GM12878 (cell line): ENCODE measurements around the gene ASB15. TPM values are rescaled to one million over a fixed set of nuclear protein-coding genes. Genes with fewer than 3 reads are reported as not detected.

Source experiments
- ATAC-seq: fragments of 200-7000 bp; cut with Tn5 transposase; 3 replicates; pipeline ENCODE4 v1.9.1; 2020; ENCODE audit warnings: mild to moderate bottlenecking, moderate library complexity
- BruUV-seq: library from RNA; stranded (reverse); fragments of 400-500 nt; replicated peaks from 2 replicates; lab custom pipeline; 2021; lab: Mats Ljungman, UMichigan
- CTCF ChIA-PET: fragments of 300-600 bp; sonication (Branson Sonifier 250); formaldehyde crosslinking; extraction: SDS; loops from one replicate; lab custom pipeline; 2021; ENCODE audit warnings: inconsistent platforms; lab: Yijun Ruan, JAX
- POLR2A ChIA-PET: fragments of 350-600 bp; formaldehyde crosslinking; extraction: SDS; loops from one replicate; lab custom pipeline; 2021; ENCODE audit warnings: inconsistent platforms; lab: Charles Lee
- RAD21 ChIA-PET: fragments of 300-600 bp; sonication (Branson Sonifier 250); formaldehyde crosslinking; loops from one replicate; lab custom pipeline; 2023; ENCODE audit warnings: antibody characterized with exemption; ENCODE audit not compliant: unreplicated experiment; lab: Charles Lee
- SMC1A ChIA-PET: fragments of 300-600 bp; sonication (Branson Sonifier 250); formaldehyde crosslinking; loops from one replicate; lab custom pipeline; 2023; ENCODE audit not compliant: unreplicated experiment, uncharacterized antibody; lab: Charles Lee
- DNase-seq: peaks from one replicate; pipeline ENCODE4 v3.0.0-alpha.2; 2011; ENCODE audit warnings: low read depth, low spot score
- FAIRE-seq: peaks from 3 replicates; lab custom pipeline; 2011; peaks lifted over from hg19 to GRCh38; lab: Jason Lieb, UNC
- H2AFZ ChIP-seq: 2 replicates; pipeline ENCODE4 v1.6.0; 2011; ENCODE audit warnings: low read depth, low read length, control low read depth; ENCODE audit not compliant: control insufficient read depth
- H3K27ac ChIP-seq: 2 replicates; pipeline ENCODE4 v1.5.1; 2011; ENCODE audit warnings: control low read depth; ENCODE audit not compliant: control insufficient read depth, insufficient read depth
- H3K27me3 ChIP-seq, 2 experiments: replicated peaks in 1 of 2; 2 replicates each; pipeline versions ENCODE4 v1.6.0 to v1.6.1; 2011; ENCODE audit warnings: low read length in 1 of 2; ENCODE audit not compliant: control insufficient read depth in 2 of 2, insufficient read depth in 2 of 2
- H3K36me3 ChIP-seq, 2 experiments: 2 replicates each; pipeline ENCODE4 v1.5.1; 2011; ENCODE audit warnings: low read length in 1 of 2; ENCODE audit not compliant: control insufficient read depth in 2 of 2, insufficient read depth in 2 of 2
- H3K4me1 ChIP-seq: 2 replicates; pipeline ENCODE4 v1.6.1; 2011; ENCODE audit warnings: mild to moderate bottlenecking, low read length, moderate library complexity, mixed read lengths; ENCODE audit not compliant: control insufficient read depth, insufficient read depth
- H3K4me2 ChIP-seq: 2 replicates; pipeline ENCODE4 v1.6.0; 2011; ENCODE audit warnings: control low read depth; ENCODE audit not compliant: control insufficient read depth, insufficient read depth
- H3K4me3 ChIP-seq: fragments of 200-600 bp; sonication (generic); 2 replicates; pipeline ENCODE4 v1.5.1; 2016
- H3K79me2 ChIP-seq: 2 replicates; pipeline ENCODE4 v1.6.0; 2011; ENCODE audit warnings: low read length; ENCODE audit not compliant: control insufficient read depth, insufficient read depth
- H3K9ac ChIP-seq: 2 replicates; pipeline ENCODE4 v1.8.0; 2011; ENCODE audit warnings: low read length, control low read depth, mixed read lengths; ENCODE audit not compliant: control insufficient read depth, insufficient read depth
- H3K9me3 ChIP-seq: replicated peaks from 3 replicates; pipeline ENCODE4 v1.5.1; 2011; ENCODE audit warnings: mild to moderate bottlenecking, low read length; ENCODE audit not compliant: control insufficient read depth, insufficient read depth
- H4K20me1 ChIP-seq: 2 replicates; pipeline ENCODE4 v1.6.0; 2011; ENCODE audit not compliant: control insufficient read depth, insufficient read depth
- CBFB ChIP-seq: IDR thresholded peaks from 2 replicates; pipeline ENCODE4 v1.6.1; 2016; ENCODE audit warnings: antibody characterized with exemption, low read depth
- CREB1 ChIP-seq: IDR thresholded peaks from 2 replicates; pipeline ENCODE4 v1.6.1; 2012; ENCODE audit warnings: low read depth, mild to moderate bottlenecking, inconsistent platforms
- DPF2 ChIP-seq: fragments of 450-650 bp; IDR thresholded peaks from 2 replicates; pipeline ENCODE4 v1.6.1; 2017; ENCODE audit warnings: mild to moderate bottlenecking
- EZH2 ChIP-seq: IDR thresholded peaks from 2 replicates; pipeline ENCODE4 v1.6.1; 2012; ENCODE audit warnings: low read depth, mild to moderate bottlenecking, control low read depth, inconsistent platforms, low read length, borderline replicate concordance; ENCODE audit not compliant: control insufficient read depth
- HCFC1 ChIP-seq: fragments of 150-350 bp; IDR thresholded peaks from 2 replicates; pipeline ENCODE4 v1.6.1; 2014; ENCODE audit warnings: low read length
- KLF5 ChIP-seq: fragments of 450-650 bp; IDR thresholded peaks from 2 replicates; pipeline ENCODE4 v1.6.1; 2014; ENCODE audit warnings: mild to moderate bottlenecking; ENCODE audit not compliant: partially characterized antibody
- LARP7 ChIP-seq: fragments of 450-650 bp; IDR thresholded peaks from 2 replicates; pipeline ENCODE4 v1.6.1; 2017; ENCODE audit warnings: mild to moderate bottlenecking
- MYC ChIP-seq: IDR thresholded peaks from 2 replicates; pipeline ENCODE4 v1.6.1; 2011; ENCODE audit warnings: mild to moderate bottlenecking, low read length, moderate library complexity, inconsistent platforms; ENCODE audit not compliant: insufficient read depth, insufficient replicate concordance, insufficient read length, severe bottlenecking
- NR2C2 ChIP-seq: IDR thresholded peaks from 2 replicates; pipeline ENCODE4 v1.6.1; 2011; ENCODE audit warnings: borderline replicate concordance, low read depth; ENCODE audit not compliant: control insufficient read depth, insufficient read length
- SMAD5 ChIP-seq: IDR thresholded peaks from 2 replicates; pipeline ENCODE4 v1.6.1; 2016; ENCODE audit warnings: antibody characterized with exemption, low read depth
- SREBF2 ChIP-seq: IDR thresholded peaks from 2 replicates; pipeline ENCODE4 v1.6.1; 2012; ENCODE audit warnings: mild to moderate bottlenecking, low read length
- STAT3 ChIP-seq: IDR thresholded peaks from 2 replicates; pipeline ENCODE4 v1.6.1; 2011; ENCODE audit warnings: low read depth, low read length, improper control_type of control experiment
- WGBS: methylation state at CpG from one replicate; pipeline ENCODE4 v1.1.6; 2016; ENCODE audit warnings: low lambda C conversion rate; ENCODE audit not compliant: insufficient replicate concordance, insufficient coverage; ENCODE audit errors: missing lambda C conversion rate; 5-methylcytosine and 5-hydroxymethylcytosine counted together
- in situ Hi-C: fragments of 300-500 bp; cut with MboI; formaldehyde crosslinking; loops from 9 replicates; pipeline ENCODE4 v1.14.3; 2018; ENCODE audit warnings: mixed read lengths
- intact Hi-C: fragments of 100-400 bp; cut with micrococcal nuclease; formaldehyde crosslinking; loops from one replicate; pipeline ENCODE4 v1.14.2; 2022; ENCODE audit not compliant: unreplicated experiment
- polyA plus RNA-seq, 11 experiments: library from polyadenylated mRNA; depleted of rRNA in 4 of 11; unstranded in 6 of 11; stranded (reverse) in 5 of 11; fragments of >200 nt; fragmentation: Nextera tagmentation in 4 of 11; fragmentation: Illumina TruSeq in 1 of 11; extraction: Ambion mirVana in 4 of 11; extraction: Trizol in 1 of 11; gene quantifications; 1 replicate in 1 of 11; 2 replicates in 10 of 11; pipeline versions ENCODE4 v1.2.1 to v1.2.3, GENCODE V29; 2011 to 2016; ENCODE audit warnings: inconsistent platforms in 2 of 11, missing spikeins in 2 of 11, low read depth in 1 of 11
- total RNA-seq, 4 experiments: library from RNA; depleted of rRNA in 3 of 4; stranded (reverse); fragments of >200 nt in 3 of 4; fragmentation: Illumina TruSeq in 1 of 4; extraction: Trizol in 1 of 4; gene quantifications; 2 replicates each; pipeline versions ENCODE4 v1.2.1 to v1.2.3, GENCODE V29; 2013 to 2021
- TF ChIP-seq, protein P1 (sequence below): fragments of 450-650 bp; IDR thresholded peaks from 2 replicates; pipeline ENCODE4 v1.6.1; 2017; ENCODE audit warnings: mild to moderate bottlenecking

Gene ASB15
- total and polyA plus RNA-seq, 10 of the 15 experiments (the other 5 are each of a cell fraction or from before 2014, with no cell fraction given), result not detected

- TF ChIP-seq MYC (no peak), SREBF2 (no peak), STAT3 (no peak), CREB1 (no peak), SMAD5 (no peak), LARP7 (no peak), CBFB (no peak), KLF5 (no peak), NR2C2 (no peak), EZH2 (no peak), HCFC1 (no peak), DPF2 (no peak)
- TF ChIP-seq, protein P1, sequence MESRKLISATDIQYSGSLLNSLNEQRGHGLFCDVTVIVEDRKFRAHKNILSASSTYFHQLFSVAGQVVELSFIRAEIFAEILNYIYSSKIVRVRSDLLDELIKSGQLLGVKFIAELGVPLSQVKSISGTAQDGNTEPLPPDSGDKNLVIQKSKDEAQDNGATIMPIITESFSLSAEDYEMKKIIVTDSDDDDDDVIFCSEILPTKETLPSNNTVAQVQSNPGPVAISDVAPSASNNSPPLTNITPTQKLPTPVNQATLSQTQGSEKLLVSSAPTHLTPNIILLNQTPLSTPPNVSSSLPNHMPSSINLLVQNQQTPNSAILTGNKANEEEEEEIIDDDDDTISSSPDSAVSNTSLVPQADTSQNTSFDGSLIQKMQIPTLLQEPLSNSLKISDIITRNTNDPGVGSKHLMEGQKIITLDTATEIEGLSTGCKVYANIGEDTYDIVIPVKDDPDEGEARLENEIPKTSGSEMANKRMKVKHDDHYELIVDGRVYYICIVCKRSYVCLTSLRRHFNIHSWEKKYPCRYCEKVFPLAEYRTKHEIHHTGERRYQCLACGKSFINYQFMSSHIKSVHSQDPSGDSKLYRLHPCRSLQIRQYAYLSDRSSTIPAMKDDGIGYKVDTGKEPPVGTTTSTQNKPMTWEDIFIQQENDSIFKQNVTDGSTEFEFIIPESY, result no peak
- H3K4me3 ChIP-seq, result no peak overlapping the region
- H3K27ac ChIP-seq, result no peak overlapping the region
- no peaks in the 10 kb centered on the region for H3K4me1 ChIP-seq
- ATAC-seq (no peak), FAIRE-seq (no peak), DNase-seq (no peak)
- no peak overlapping the region for H3K9ac ChIP-seq
- H3K36me3 ChIP-seq, result no peaks in the 10 kb centered on the region
- no peaks in the 10 kb centered on the region for H4K20me1 ChIP-seq
- no peaks in the 10 kb centered on the region for H3K27me3 ChIP-seq
- H3K9me3 ChIP-seq, result no peaks in the 10 kb centered on the region
- POLR2A ChIA-PET, result no interaction called here
- RAD21 ChIA-PET, result no interaction called here
- SMC1A ChIA-PET, result no interaction called here
- H2AFZ ChIP-seq, result no peak overlapping the region
- WGBS, result 70% methylated on average over 5 of the region's 5 CpGs
- intact Hi-C loops, result no loop called here
- H3K79me2 ChIP-seq, result no peaks in the 10 kb centered on the region
- in situ Hi-C loops, result no loop called here
- CTCF ChIA-PET, result interaction anchor here (1.4 kb wide), 1 partner anchor 134 kb away, joined by 5 read pairs; no protein-coding TSS in a partner anchor
- no peak overlapping the region for H3K4me2 ChIP-seq
- BruUV-seq, result no TSS peak
These were observed 27.2 kb downstream of the ASB15 start for GRCh38 chr7:123628829-123629228.
